Transverse colon (tissue), 3 donors: ENCODE results near the gene PANX2.

Experiments
- EP300 ChIP-seq: sonication (generic); formaldehyde crosslinking; IDR thresholded peaks from one replicate; pipeline ENCODE4 v1.6.1; 2017; ENCODE audit warnings: antibody characterized with exemption, low read depth
- TF ChIP-seq, protein P1 (sequence below), 5 experiments: fragments of 200-600 bp in 3 of 5; fragments of 450-650 bp in 2 of 5; sonication (generic) in 3 of 5; IDR thresholded peaks; 1 replicate in 2 of 5; 2 replicates in 3 of 5; pipeline ENCODE4 v1.5.1; 2016 to 2017; ENCODE audit warnings: antibody characterized with exemption in 5 of 5, inconsistent platforms in 3 of 5, mild to moderate bottlenecking in 2 of 5, moderate library complexity in 1 of 5

DNA sequence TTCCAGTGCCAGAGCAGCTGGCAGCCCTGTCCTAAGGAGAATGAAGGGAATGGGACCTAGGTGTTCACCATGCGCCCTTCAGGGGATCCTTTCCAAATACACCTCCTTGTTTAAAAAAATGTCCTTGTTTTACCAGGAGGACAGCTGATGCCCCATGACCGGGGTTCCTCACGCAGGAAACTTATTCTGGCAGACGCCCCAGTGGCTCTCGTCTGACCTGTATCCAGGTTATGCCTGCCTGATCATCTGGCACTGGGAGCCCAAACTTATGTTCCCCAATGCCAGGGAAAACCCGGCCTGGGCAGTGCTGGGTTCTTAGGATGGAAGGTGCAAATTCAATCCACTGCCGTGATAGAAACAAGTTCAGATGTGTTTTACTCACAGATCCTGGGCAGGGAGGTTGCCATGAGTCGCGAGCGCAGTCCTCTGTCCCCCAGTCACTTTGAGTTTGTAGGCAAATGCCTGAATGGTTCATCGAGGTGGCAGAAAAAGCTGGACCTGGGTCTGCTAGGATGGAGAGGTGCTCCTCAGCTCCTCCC lies 49.3 kb upstream of the PANX2 start:
- no peak for TF ChIP-seq EP300
- TF ChIP-seq, protein P1, sequence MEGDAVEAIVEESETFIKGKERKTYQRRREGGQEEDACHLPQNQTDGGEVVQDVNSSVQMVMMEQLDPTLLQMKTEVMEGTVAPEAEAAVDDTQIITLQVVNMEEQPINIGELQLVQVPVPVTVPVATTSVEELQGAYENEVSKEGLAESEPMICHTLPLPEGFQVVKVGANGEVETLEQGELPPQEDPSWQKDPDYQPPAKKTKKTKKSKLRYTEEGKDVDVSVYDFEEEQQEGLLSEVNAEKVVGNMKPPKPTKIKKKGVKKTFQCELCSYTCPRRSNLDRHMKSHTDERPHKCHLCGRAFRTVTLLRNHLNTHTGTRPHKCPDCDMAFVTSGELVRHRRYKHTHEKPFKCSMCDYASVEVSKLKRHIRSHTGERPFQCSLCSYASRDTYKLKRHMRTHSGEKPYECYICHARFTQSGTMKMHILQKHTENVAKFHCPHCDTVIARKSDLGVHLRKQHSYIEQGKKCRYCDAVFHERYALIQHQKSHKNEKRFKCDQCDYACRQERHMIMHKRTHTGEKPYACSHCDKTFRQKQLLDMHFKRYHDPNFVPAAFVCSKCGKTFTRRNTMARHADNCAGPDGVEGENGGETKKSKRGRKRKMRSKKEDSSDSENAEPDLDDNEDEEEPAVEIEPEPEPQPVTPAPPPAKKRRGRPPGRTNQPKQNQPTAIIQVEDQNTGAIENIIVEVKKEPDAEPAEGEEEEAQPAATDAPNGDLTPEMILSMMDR (IDR thresholded peaks at IDR 0.05): no peak
